ENCODE measurements around the gene CTSV.
"Not testable (repeated sequence)": the region's sequence is repeated elsewhere in the genome, so short reads cannot be mapped to it uniquely, and the experiment has no call there.

The CTSV gene

GRCh38 chr9:96989747-96990318 is 49.1 kb downstream of the CTSV start:
- not testable (repeated sequence) for H3K4me3 ChIP-seq (ENCODE audit: low read length)

DNA sequence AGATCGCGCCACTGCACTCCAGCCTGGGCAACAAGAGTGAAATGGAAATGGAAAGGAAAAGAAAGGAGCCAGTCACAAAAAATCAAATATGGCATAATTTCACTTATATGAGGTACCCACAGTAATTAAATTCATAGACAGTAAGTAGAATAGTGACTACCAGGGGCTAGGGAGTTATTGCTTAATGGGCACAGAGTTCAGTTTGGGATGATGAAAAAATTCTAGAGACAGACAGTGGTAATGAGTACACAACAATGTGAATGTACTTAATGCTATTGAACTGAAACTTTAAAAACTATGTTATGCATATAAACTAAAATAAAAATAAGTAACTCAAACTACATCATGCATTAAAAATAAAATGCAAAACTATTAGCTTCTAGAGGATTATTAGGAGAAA is 54.1 kb downstream of the CTSV start:
- H3K4me3 ChIP-seq (ENCODE audit: low read length) = not testable (repeated sequence)

DNA sequence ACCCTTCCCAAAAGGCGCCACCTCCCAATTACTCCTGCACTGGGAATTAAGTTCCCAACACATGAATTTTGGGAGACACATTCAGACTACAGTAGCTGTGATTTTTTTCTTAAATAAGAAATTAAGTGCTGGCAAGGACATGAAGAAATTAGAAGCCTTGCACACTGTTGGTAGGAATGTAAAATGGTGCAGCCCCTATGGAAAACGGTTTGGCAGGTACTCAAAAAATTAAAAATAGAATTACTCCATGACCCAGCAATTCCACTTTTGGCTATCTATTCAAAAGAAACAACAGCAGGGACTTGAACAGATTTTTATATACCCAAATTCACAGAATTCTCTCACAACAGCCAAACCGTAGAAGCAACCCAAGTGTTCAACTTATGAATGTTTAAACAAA is 54.8 kb downstream of the CTSV start:
- not testable (repeated sequence) for H3K4me3 ChIP-seq (ENCODE audit: low read length)

DNA sequence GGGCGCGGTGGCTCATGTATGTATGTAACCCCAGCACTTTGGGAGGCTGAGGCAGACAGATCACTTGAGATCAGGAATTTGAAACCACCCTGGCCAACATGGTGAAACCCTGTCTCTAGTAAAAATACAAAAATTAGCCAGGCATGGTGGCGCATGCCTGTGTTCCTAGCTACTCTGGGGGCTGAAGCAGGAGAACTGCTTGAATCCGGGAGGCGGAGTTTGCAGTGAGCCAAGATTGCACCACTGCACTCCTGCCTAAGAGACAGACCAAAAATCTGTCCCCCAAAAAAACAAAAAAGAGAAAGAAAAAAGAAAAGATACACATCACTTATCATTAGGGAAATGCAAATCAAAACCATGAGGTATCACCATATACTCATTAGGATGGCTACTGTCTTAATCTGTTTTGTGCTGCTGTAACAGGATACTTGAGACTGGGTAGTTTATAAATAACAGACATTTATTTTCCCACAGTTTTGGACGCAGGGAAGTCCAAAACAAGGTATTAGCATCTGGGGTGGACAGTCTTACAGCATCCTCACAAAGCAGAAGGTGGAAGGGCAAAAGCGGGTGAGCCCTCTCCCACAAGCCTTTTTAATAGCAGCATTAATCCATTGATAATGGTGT is 55.3 kb downstream of the CTSV start:
- H3K4me3 ChIP-seq (ENCODE audit: low read length) = not testable (repeated sequence)

All from GM08714 (cell line).